ENCODE results near the gene LILRB1.

DNA sequence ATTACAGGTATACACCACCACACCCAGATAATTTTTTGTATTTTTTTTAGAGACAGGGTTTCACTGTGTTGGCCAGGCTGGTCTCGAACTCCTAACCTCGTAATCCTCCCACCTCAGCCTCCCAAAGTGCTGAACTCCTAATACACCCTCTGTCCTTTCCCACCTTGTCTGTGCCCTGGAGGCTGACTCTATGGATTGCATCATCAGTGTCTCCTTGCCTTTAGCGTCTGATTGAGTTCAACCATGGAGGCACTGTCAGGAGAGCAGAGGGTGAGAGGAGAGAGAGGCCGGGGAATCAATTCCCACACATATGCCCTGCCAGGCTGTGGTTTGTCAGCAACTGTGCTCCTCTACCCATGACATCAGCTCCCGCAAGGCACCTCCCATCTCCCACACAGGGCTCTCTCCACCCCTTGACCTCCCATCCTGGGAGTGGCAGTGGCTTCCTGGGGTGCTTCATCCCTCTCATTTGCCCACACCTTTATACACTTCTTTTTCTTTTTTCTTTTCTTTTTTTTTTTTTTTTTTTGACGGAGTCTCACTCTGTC, 19.9 kb downstream of the LILRB1 start:
- TF ChIP-seq, protein P1, sequence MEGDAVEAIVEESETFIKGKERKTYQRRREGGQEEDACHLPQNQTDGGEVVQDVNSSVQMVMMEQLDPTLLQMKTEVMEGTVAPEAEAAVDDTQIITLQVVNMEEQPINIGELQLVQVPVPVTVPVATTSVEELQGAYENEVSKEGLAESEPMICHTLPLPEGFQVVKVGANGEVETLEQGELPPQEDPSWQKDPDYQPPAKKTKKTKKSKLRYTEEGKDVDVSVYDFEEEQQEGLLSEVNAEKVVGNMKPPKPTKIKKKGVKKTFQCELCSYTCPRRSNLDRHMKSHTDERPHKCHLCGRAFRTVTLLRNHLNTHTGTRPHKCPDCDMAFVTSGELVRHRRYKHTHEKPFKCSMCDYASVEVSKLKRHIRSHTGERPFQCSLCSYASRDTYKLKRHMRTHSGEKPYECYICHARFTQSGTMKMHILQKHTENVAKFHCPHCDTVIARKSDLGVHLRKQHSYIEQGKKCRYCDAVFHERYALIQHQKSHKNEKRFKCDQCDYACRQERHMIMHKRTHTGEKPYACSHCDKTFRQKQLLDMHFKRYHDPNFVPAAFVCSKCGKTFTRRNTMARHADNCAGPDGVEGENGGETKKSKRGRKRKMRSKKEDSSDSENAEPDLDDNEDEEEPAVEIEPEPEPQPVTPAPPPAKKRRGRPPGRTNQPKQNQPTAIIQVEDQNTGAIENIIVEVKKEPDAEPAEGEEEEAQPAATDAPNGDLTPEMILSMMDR (conservative IDR thresholded peaks at IDR 0.05) = no peak
- TF ChIP-seq ZFX (IDR thresholded peaks at IDR 0.05) = no peak

Measured in C4-2B (cell line).